Measurements from ENCODE around the gene TNNT2. TPM values are rescaled to one million over a fixed set of nuclear protein-coding genes. Genes with fewer than 3 reads are reported as not detected.

TNNT2 gene
- total RNA-seq, 2 experiments from 2014 or later = not detected

DNA sequence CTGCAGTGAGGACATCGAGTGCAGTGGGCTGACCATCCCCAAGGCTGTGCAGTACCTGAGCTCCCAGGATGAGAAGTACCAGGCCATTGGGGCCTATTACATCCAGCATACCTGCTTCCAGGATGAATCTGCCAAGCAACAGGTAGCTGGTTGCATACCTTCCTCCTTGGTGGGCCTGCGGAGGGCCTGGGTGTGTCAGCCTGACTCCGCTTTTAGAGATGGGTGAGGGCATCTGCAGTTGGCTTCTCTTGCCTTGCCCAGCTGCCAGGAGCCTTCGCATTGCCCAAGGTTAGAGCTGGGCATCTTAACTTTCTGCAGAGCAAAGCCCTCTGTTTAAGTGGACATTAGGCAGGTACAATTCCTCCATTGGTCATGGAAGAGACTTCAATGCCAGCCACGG is 60.9 kb downstream of the TNNT2 start:
- no peak overlapping the region for H3K27ac Mint-ChIP-seq
- ATAC-seq (no peak), DNase-seq (no peak)
- no peaks in the 10 kb centered on the region for H3K36me3 Mint-ChIP-seq
- no peak overlapping the region for H3K4me3 Mint-ChIP-seq
- CTCF ChIA-PET = no interaction called here
- no peaks in the 10 kb centered on the region for H3K9me3 Mint-ChIP-seq (ENCODE audit: low read depth)
- peaks cover 15% of the 10 kb centered on the region for H3K27me3 Mint-ChIP-seq
- H3K4me1 Mint-ChIP-seq = no peaks in the 10 kb centered on the region

DNA sequence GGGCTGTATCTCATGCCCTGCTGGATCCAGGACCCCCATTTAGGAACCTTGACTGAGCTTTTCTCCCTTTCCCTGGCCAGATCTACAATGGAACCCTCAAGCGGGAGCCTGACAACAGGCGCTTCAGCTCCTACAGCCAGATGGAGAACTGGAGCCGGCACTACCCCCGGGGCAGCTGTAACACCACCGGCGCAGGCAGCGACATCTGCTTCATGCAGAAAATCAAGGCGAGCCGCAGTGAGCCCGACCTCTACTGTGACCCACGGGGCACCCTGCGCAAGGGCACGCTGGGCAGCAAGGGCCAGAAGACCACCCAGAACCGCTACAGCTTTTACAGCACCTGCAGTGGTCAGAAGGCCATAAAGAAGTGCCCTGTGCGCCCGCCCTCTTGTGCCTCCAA is 64.4 kb downstream of the TNNT2 start:
- DNase-seq = no peak
- no peak overlapping the region for H3K4me3 Mint-ChIP-seq
- H3K27ac Mint-ChIP-seq = no peak overlapping the region
- H3K27me3 Mint-ChIP-seq = peaks cover 31% of the 10 kb centered on the region
- H3K36me3 Mint-ChIP-seq = no peaks in the 10 kb centered on the region
- CTCF ChIA-PET = interaction anchor here (1.4 kb wide), 1 partner anchor 49 kb away, joined by 4 read pairs; no protein-coding TSS in a partner anchor
- H3K4me1 Mint-ChIP-seq = peaks cover 4% of the 10 kb centered on the region
- no peaks in the 10 kb centered on the region for H3K9me3 Mint-ChIP-seq (ENCODE audit: low read depth)
- ATAC-seq = no peak

DNA sequence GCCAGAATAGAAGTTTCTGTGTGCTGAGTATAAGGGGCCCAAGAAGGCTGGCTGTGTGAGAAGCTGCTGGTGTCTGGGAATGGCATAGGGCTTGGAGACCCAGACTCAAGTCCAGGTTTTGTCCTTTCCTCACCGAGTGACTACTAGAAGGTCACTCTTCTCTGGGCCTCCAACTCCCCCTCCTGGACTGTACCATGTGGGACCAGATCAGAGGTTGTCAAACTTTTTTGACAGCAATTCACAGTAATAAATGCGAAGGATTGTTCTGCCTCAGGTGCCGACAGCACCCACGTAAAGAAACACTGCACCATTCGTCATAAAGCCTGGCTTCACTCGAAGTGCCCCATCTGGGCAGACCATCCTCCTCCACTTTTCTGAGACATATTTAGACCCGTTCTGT is 65.2 kb downstream of the TNNT2 start:
- no peak overlapping the region for H3K4me3 Mint-ChIP-seq
- no peak for DNase-seq
- CTCF ChIA-PET = interaction anchor here (1.4 kb wide), 1 partner anchor 50 kb away, joined by 4 read pairs; no protein-coding TSS in a partner anchor

DNA sequence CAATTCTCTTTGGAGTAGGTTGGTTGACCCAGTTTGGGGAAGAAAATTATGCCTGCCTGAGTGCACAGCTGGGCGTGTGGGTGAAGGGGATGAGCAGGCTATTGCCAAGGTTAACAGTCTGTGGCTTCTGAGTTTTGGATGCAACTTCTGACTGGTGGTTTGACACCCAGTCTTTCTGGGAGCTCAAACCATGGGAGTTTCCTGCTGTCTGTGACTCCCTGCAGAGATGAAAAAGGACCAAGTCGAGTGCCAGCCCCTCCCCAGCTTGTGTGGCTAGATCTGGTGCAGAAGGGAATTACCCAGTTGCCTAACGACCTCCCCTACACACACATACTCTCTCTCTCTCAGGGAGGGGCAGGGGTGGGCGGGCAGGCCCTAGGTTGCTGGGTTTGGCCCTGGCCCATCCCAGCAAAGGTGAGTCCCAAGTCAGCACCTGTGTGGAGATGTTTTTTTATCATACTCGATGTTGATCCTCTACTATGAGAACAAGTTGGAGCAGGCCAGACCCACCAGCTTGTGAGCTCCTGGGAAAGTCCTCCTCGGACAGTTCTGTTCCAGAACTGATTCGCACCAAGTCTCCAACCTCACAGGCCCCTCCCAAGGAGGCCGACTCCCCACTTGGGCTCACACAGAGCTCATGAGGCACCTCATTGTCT is 66.0 kb downstream of the TNNT2 start:
- Mint-ChIP-seq H3K9me3 (ENCODE audit: low read depth) (no peaks in the 10 kb centered on the region), H3K27me3 (peaks cover 31% of the 10 kb centered on the region), H3K4me3 (no peak overlapping the region), H3K4me1 (peaks cover 4% of the 10 kb centered on the region), H3K36me3 (no peaks in the 10 kb centered on the region), H3K27ac (no peak overlapping the region)
- ATAC-seq = no peak
- CTCF ChIA-PET = no interaction called here
- no peak for DNase-seq

More for the DNA sequence above, 65.2 kb downstream of the TNNT2 start:
- Mint-ChIP-seq H3K9me3 (ENCODE audit: low read depth) (no peaks in the 10 kb centered on the region), H3K27ac (no peak overlapping the region), H3K36me3 (no peaks in the 10 kb centered on the region), H3K4me1 (peaks cover 4% of the 10 kb centered on the region), H3K27me3 (peaks cover 31% of the 10 kb centered on the region)
- ATAC-seq = no peak

DNA sequence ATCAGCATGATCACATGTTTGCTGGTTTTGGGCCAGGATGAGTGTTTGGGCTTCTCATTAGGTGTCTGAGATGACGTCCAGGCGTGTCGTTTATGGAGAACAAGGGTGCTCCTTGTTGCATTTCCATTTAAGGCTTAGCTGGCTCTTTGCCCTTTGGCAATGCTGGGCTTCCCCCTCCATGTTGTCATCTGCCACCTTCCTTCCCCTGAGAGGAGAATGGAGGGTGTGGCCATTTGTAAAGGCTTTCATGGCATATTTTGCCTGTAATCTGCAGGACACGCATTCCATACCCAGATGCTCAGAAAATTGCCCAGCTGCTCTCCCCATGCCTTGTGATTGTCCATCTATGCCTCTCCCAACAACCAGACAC is 66.5 kb downstream of the TNNT2 start:
- CTCF ChIA-PET = no interaction called here
- Mint-ChIP-seq H3K9me3 (ENCODE audit: low read depth) (no peaks in the 10 kb centered on the region), H3K27ac (no peak overlapping the region), H3K4me3 (no peak overlapping the region), H3K4me1 (peaks cover 4% of the 10 kb centered on the region), H3K27me3 (peaks cover 33% of the 10 kb centered on the region), H3K36me3 (no peaks in the 10 kb centered on the region)
- DNase-seq (no peak), ATAC-seq (no peak)

DNA sequence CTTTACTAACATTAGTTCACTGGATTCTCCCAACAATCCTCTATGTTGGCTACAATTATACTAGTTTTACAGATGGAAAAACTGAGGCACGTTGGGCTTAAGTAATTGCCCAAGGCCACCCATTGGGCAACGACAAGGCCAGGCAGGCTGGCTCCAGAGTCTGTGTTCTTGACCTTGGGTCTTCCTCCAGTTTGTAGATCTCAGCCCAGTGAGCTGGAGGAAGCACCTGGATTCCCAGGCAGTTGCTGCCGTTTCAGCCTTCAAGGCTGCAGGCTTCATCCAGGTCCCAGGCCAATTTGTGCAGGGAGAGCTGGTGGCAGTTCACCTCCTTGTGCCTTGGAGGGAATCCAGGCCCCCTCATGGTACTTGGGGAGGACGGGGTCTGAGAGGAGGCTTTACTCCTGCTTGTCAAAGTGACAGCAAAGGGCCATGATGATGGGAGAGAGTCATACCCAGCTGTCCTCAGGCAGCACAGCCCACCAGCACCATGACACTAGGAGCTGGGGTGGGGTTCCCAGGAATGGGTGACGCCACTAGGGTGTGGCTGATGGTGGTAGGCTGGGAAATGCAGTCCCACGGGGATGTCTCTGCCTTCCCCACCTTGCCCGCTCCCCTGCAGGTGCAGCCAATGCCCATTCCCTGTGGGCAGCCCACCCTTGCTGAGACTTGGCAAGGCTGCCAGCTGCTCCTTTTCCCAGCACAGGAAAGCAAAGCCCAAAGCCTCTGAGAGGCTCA is 67.1 kb downstream of the TNNT2 start:
- Mint-ChIP-seq H3K9me3 (ENCODE audit: low read depth) (no peaks in the 10 kb centered on the region), H3K27me3 (peaks cover 35% of the 10 kb centered on the region), H3K27ac (no peak overlapping the region), H3K4me3 (no peak overlapping the region), H3K36me3 (no peaks in the 10 kb centered on the region), H3K4me1 (peaks cover 4% of the 10 kb centered on the region)
- DNase-seq (no peak), ATAC-seq (no peak)
- CTCF ChIA-PET = no interaction called here

DNA sequence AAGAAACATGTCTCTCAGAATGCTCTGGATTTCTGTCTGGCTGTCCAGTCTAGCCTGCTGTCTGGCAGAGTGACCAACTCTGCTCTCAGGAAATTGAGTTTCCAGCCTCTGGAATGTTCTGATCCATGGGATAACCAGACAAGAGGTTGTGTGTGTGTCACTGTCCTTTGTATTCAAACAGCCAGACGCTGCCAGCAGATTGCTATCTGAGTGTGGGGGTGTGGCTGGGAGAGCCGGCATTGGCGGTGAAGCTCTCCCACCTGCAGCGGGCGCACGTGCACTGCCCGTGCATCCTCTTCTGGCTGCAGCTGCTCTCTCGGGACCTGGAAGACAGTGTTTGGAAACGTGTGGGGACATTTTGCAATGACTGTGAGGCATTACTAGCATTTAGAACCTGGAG is 68.1 kb downstream of the TNNT2 start:
- H3K9me3 Mint-ChIP-seq (ENCODE audit: low read depth) = no peaks in the 10 kb centered on the region

More for the DNA sequence above, 68.1 kb downstream of the TNNT2 start:
- Mint-ChIP-seq H3K27ac (no peak overlapping the region), H3K36me3 (no peaks in the 10 kb centered on the region), H3K4me1 (peaks cover 4% of the 10 kb centered on the region), H3K4me3 (no peak overlapping the region), H3K27me3 (peaks cover 33% of the 10 kb centered on the region)
- no peak for ATAC-seq
- CTCF ChIA-PET = no interaction called here
- no peak for DNase-seq

Other genes starting within 250 kb of the TNNT2 start
- 10 to 100 TPM; 10.7 to 14.6 TPM for gene TMEM9, start 223.2 kb downstream of the TNNT2 start, total RNA-seq
- gene IGFN1, start 186.9 kb downstream of the TNNT2 start, total RNA-seq = not detected
- gene PKP1, start 94.2 kb downstream of the TNNT2 start, total RNA-seq = not detected
- not detected for gene LAD1, start 21.6 kb upstream of the TNNT2 start, total RNA-seq
- not detected for gene TNNI1, start 44.0 kb upstream of the TNNT2 start, total RNA-seq
- gene PHLDA3, start 91.5 kb upstream of the TNNT2 start, total RNA-seq = 10 to 100 TPM; 12.9 to 23.5 TPM
- 10 to 100 TPM; 71.7 to 78.3 TPM for gene CSRP1, start 129.4 kb upstream of the TNNT2 start, total RNA-seq
- gene NAV1, start 161.4 kb upstream of the TNNT2 start, total RNA-seq = 1 to 10 TPM; 1.4 to 2.8 TPM